Right renal pelvis (tissue), 4 donors: Measurements from ENCODE around the gene GRIK3. TPM values are rescaled to one million over a fixed set of nuclear protein-coding genes. Genes with fewer than 3 reads are reported as not detected.
"Not testable (repeated sequence)": the region's sequence is repeated elsewhere in the genome, so short reads cannot be mapped to it uniquely, and the experiment has no call there.

Experiments
- DNase-seq, 4 donors: peaks; one replicate each; pipeline ENCODE4 v3.0.0-alpha.2; 2013; ENCODE audit warnings: low read depth in 4 of 4, low spot score in 3 of 4, missing footprints in 1 of 4
- polyA plus RNA-seq, 4 donors: library from polyadenylated mRNA; unstranded; fragments of 120-200 nt; gene quantifications; one replicate each; pipeline ENCODE4 v1.2.1, GENCODE V29; 2013; ENCODE audit not compliant: insufficient read length in 4 of 4

GRIK3 gene
- polyA plus RNA-seq, 4 donors = 3.0 to 4.2 (median 3.4) TPM

GRCh38 chr1:36772647-36773495, 261.4 kb downstream of the GRIK3 start:
- DNase-seq = no peak

GRCh38 chr1:36771660-36772284, 262.5 kb downstream of the GRIK3 start:
- no peak for DNase-seq

- no peak for DNase-seq
Measured at GRCh38 chr1:36771240-36771639, 263.1 kb downstream of the GRIK3 start.

GRCh38 chr1:36769886-36770830, 264.2 kb downstream of the GRIK3 start:
- no peak for DNase-seq

DNA sequence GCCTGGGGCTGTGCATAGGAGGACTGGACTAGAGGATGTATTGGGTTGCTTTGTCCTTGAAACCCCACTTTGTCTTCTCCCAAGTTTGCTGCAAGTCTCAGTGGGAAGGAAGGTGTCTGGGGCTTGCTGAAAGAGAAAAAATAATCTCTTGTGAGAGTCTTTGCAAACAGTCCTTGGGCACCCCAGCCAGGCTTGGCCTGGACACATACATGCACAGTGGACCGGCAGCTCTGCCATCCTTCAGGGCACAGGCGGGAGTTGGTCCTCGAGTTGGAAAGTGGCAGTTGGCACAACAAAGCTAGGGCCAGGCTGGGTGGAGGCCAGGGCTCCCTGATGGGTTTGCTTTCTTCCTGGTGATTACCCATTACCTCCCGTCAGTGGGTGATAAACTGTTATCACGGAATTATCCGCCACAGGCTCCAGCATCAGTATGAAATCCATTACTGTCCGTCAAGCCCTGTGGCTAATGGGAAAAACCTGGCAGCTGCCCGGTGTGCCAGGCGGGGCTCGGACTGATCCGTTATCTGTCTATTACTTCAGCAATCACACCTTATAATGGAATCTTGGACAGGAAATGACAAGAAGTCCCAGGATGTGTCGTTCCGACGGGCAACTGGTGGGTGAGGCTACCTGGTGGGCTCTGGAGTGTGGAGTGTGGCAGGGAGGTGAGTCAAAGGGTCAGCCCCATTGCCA, 265.7 kb downstream of the GRIK3 start:
- DNase-seq = no peak

GRCh38 chr1:36767429-36767828, 266.9 kb downstream of the GRIK3 start:
- DNase-seq = not testable (repeated sequence)

DNA sequence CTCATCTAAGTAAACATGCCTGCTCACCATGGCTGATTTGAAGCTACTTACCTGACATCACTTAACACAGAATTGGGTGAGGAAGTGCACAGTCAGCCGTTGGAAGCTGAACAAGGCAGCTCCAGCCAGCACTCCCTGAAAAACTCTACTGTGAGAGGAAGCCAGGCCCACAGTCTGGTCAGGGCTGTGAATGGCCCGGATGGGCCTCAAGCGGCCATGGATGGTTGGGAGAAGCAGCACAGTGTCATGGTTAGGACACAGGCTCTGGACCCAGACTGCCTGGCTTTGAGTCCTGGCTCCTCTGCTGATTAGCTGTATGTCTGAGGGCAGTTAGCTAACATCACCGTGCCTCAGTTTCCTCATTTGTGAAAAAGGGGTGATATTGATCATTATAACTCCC, 267.8 kb downstream of the GRIK3 start:
- no peak for DNase-seq

DNA sequence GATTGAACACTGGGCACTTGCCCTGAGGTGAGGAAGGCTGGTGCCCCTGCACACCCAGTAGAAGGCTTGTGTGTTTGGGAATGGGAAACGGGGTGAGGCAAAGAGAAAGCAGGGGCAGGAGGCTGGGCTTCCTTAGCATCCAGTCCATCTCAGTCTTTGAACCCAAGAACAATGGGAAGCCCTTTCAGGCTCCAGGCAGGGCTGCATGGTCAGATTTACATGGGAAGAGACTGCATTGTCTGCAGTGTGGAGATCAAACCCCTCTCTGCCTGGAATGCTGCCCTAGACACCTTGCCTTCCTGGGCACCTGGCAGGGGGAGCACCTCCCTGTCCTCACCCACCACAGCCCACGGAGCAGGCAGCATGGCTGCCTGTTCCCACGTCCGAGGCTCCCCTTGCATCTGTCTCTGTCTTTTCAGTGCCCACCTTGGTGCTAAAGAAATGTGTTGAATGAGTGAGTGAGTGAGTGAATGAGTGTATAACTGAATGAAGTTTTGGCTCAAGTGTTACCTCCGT, 268.5 kb downstream of the GRIK3 start:
- no peak for DNase-seq

DNA sequence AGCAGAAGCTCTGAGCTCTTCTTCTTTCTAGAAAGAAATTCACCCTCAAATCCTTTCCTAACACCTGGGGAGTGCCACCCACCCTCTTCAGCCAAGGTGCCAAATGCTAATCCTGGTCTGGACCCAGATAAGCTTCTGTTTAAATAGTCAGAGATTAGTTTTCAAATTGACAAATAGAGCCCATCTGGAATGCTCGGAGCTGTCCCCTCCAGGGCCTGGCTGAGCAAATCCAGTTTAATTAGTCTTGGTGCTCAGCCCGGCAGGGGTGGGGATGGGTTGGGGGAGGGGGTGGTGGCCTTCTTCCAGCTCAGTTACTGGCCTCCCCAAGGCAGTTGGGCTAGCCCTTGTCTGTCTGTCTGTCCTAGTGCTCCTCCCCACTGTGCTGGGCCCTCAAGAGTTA, 269.5 kb downstream of the GRIK3 start:
- no peak for DNase-seq

GRCh38 chr1:36763771-36764170, 270.5 kb downstream of the GRIK3 start:
- DNase-seq = no peak

DNA sequence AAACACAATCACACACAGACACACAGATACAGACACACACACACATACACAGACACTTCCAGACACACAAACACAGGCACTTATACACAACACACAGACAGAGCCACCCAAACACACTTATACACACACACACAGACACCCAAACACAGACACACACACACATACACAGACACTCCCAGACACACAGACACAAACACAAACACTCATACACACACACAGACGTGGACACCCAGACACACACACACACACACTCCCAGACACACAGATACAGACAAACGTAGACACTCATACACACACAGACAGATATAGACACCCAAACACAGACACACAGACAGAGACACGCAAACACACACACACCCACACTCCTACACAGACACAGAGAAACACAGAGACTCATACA, 272.1 kb downstream of the GRIK3 start:
- DNase-seq = no peak

GRCh38 chr1:36761113-36761512, 273.2 kb downstream of the GRIK3 start:
- no peak for DNase-seq

- no peak for DNase-seq
Measured at GRCh38 chr1:36760081-36760480, 274.2 kb downstream of the GRIK3 start.

GRCh38 chr1:36759355-36759754, 275.0 kb downstream of the GRIK3 start:
- DNase-seq = no peak

GRCh38 chr1:36755303-36756230, 278.7 kb downstream of the GRIK3 start:
- DNase-seq = no peak

GRCh38 chr1:36754366-36754765, 279.9 kb downstream of the GRIK3 start:
- DNase-seq = no peak

GRCh38 chr1:36753451-36753850, 280.9 kb downstream of the GRIK3 start:
- DNase-seq = no peak

DNA sequence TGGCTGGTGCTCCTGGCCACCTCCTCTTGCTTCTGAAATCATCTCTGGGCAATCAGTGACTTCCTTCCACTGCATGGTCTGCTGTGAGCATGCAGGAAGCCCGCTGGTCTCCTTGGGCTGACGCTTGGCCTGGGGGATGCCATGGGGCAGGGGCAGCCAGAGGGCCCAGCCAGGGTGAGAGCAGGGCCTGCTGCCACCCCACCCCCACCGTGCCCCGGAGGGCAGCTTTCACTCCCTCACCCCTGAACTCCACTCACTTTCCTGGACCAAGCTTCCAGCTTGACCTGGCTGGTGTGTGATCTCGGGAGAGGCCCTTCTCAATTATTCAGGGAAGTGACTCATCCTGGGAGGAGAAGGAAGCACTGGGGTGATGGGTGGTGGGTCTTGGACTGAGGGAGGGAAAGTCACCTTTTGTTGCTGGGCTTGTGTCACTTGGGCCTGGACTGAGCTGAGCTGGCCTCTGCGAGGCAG, 281.4 kb downstream of the GRIK3 start:
- no peak for DNase-seq

- DNase-seq = no peak
Measured at GRCh38 chr1:36752431-36752830, 281.9 kb downstream of the GRIK3 start.
